K562 (cell line): ENCODE results near the gene DRG1. TPM values are rescaled to one million over a fixed set of nuclear protein-coding genes. Genes with fewer than 3 reads are reported as not detected.

ENCODE experiments used
- HMG20B ChIP-seq: fragments of 250-450 bp; sonication (Bioruptor Pico); IDR thresholded peaks from 2 replicates; pipeline ENCODE4 v1.5.0; 2021; ENCODE audit warnings: mild to moderate bottlenecking
- MCM3 ChIP-seq: fragments of 450-650 bp; IDR thresholded peaks from 2 replicates; pipeline ENCODE4 v1.6.1; 2016
- RFX5 ChIP-seq: IDR thresholded peaks from 2 replicates; pipeline ENCODE4 v1.6.1; 2011; ENCODE audit warnings: low read depth, mild to moderate bottlenecking, improper control_type of control experiment, low read length
- TOE1 ChIP-seq, 2 experiments: fragments of 450-650 bp in 1 of 2; sonication (generic) in 1 of 2; formaldehyde crosslinking in 1 of 2; IDR thresholded peaks; 2 replicates each; pipeline versions ENCODE4 v1.7.1 to v1.8.0; 2016 to 2022; ENCODE audit warnings: borderline replicate concordance in 2 of 2, mild to moderate bottlenecking in 2 of 2, antibody characterized with exemption in 1 of 2, inconsistent platforms in 1 of 2, low read depth in 1 of 2, missing genetic modification reagents in 1 of 2, moderate library complexity in 1 of 2
- ZNF444 ChIP-seq: fragments of 250-450 bp; sonication (Bioruptor Pico); IDR thresholded peaks from 2 replicates; pipeline ENCODE4 v1.4.0; 2020; ENCODE audit warnings: mild to moderate bottlenecking, moderate library complexity
- polyA plus RNA-seq, 8 experiments: library from polyadenylated mRNA; depleted of rRNA in 4 of 8; stranded (reverse) in 5 of 8; unstranded in 3 of 8; fragments of >200 nt; fragmentation: Nextera tagmentation in 2 of 8; fragmentation: Illumina TruSeq in 1 of 8; extraction: Ambion mirVana in 2 of 8; extraction: Trizol in 1 of 8; gene quantifications; 2 replicates each; pipeline versions ENCODE4 v1.2.1 to v1.2.3, GENCODE V29; 2011 to 2014; ENCODE audit warnings: inconsistent platforms in 1 of 8, missing spikeins in 1 of 8
- total RNA-seq, 7 experiments: library from RNA; depleted of rRNA in 6 of 7; stranded (reverse); fragments of >200 nt in 6 of 7; fragmentation: Illumina TruSeq in 2 of 7; extraction: Trizol in 2 of 7; gene quantifications; 2 replicates each; pipeline versions ENCODE4 v1.2.1 to v1.2.3, GENCODE V29; 2011 to 2021; ENCODE audit warnings: low replicate concordance in 1 of 7
- TF ChIP-seq, protein P1 (sequence below), 2 experiments: fragments of 450-650 bp; IDR thresholded peaks; 2 replicates each; pipeline ENCODE4 v1.6.1; 2016; ENCODE audit warnings: mild to moderate bottlenecking in 2 of 2, borderline replicate concordance in 1 of 2, low read depth in 1 of 2, moderate library complexity in 1 of 2

The DRG1 gene
- total and polyA plus RNA-seq, 9 of the 15 experiments (the other 6 are each of a cell fraction or from before 2014, with no cell fraction given) = 76.4 to 211 (median 93.3) TPM

GRCh38 chr22:31475800-31476199 lies 76.4 kb downstream of the DRG1 start (continued):
- TF ChIP-seq, protein P1, sequence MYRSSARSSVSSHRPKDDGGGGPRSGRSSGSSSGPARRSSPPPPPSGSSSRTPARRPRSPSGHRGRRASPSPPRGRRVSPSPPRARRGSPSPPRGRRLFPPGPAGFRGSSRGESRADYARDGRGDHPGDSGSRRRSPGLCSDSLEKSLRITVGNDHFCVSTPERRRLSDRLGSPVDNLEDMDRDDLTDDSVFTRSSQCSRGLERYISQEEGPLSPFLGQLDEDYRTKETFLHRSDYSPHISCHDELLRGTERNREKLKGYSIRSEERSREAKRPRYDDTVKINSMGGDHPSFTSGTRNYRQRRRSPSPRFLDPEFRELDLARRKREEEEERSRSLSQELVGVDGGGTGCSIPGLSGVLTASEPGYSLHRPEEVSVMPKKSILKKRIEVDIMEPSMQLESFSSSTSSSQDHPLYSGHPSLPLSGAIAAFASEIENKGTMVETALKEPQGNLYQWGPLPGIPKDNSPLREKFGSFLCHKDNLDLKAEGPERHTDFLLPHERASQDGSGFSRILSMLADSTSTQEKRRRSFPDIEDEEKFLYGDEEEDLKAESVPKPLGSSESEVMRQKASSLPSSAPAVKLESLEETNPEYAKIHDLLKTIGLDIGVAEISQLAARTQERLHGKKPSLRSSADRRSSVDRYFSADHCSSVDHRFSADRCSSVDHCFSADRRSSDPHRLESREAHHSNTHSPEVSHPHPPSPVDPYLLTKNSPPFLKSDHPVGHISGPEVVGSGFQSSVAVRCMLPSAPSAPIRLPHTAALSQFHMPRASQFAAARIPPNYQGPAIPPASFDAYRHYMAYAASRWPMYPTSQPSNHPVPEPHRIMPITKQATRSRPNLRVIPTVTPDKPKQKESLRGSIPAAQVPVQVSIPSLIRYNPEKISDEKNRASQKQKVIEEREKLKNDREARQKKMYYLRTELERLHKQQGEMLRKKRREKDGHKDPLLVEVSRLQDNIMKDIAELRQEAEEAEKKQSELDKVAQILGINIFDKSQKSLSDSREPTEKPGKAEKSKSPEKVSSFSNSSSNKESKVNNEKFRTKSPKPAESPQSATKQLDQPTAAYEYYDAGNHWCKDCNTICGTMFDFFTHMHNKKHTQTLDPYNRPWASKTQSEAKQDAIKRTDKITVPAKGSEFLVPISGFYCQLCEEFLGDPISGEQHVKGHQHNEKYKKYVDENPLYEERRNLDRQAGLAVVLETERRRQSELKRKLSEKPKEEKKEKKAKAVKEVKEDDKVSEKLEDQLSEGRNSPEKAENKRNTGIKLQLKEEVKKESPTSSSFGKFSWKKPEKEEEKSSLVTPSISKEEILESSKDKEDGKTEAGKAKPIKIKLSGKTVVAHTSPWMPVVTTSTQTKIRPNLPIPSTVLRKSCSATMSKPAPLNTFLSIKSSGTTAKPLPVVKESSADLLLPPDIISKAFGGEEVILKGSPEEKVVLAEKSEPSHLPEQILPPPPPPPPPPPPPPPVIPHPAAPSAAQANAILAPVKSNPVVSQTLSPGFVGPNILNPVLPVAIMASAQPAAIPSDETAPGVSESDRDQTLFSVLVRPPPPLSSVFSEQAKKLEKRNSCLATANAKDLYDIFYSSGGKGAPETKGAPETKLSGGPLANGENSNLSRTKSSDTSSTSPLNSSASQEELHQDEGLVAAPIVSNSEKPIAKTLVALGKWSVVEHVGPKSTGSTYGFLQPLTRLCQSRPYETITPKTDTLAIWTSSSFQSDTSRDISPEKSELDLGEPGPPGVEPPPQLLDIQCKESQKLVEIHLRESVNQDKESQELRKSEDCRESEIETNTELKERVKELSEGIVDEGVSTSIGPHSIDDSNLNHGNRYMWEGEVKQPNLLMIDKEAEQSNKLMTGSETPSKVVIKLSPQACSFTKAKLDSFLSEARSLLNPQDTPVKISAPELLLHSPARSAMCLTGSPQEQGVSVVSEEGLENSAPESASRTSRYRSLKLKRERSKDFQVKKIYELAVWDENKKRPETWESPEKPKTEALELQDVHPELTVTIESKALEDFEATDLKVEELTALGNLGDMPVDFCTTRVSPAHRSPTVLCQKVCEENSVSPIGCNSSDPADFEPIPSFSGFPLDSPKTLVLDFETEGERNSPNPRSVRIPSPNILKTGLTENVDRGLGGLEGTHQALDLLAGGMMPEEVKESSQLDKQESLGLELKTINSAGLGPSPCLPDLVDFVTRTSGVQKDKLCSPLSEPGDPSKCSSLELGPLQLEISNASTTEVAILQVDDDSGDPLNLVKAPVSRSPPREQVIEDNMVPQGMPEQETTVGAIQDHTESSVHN (IDR thresholded peaks at IDR 0.05; ENCODE audit: borderline replicate concordance in 1 of 2, low read depth in 1 of 2) = no peak
- TF ChIP-seq MCM3 = no peak
- TF ChIP-seq RFX5 = no peak
- no peak for TF ChIP-seq ZNF444 (CRISPR knock-in tag)
- TF ChIP-seq TOE1 (IDR thresholded peaks at IDR 0.05; ENCODE audit: borderline replicate concordance) = no peak
- no peak for TF ChIP-seq TOE1 (CRISPR knock-in tag; IDR thresholded peaks at IDR 0.05; ENCODE audit: borderline replicate concordance, low read depth)
- no peak for TF ChIP-seq HMG20B (CRISPR knock-in tag)
